Measurements from ENCODE around the gene DIP2C.

DNA sequence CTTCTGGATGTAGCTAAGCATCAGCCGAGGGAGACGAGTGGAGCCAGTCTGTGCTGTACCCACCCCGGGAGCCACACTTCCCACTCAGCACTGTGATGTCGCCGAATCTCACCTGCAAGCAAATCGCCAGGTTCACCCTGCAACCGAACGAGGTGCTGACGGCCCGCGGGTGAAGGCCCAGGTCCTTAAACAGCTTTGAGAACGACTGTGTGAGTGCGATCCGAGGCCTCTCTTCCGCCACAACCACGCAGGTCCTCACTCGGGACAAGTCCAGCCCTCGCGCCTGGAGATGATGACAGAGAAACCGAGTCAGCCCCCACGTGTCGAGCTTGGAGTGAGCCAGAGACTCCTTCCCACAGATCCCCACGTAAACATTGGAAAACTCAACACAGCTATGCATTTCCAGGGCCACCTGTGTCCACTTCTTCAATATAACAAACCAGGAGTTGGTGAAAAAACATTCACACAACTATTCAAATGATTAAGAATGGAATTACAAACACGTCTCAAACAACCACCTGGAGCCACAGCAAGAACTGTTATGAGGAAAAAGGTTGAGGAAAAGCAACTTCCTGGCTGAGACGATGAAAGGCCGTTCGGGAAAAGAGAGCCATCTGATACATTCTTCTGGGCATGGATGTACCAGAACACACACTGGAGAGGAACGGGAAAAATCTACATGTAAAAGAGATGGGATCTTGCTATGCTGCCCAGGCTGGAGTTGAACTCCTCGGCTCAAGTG, 362.4 kb downstream of the DIP2C start:
- TF ChIP-seq POLR2AphosphoS5 (IDR thresholded peaks at IDR 0.05) (no peak), POLR2A (IDR thresholded peaks at IDR 0.05) (no peak)
- TF ChIP-seq, protein P1, sequence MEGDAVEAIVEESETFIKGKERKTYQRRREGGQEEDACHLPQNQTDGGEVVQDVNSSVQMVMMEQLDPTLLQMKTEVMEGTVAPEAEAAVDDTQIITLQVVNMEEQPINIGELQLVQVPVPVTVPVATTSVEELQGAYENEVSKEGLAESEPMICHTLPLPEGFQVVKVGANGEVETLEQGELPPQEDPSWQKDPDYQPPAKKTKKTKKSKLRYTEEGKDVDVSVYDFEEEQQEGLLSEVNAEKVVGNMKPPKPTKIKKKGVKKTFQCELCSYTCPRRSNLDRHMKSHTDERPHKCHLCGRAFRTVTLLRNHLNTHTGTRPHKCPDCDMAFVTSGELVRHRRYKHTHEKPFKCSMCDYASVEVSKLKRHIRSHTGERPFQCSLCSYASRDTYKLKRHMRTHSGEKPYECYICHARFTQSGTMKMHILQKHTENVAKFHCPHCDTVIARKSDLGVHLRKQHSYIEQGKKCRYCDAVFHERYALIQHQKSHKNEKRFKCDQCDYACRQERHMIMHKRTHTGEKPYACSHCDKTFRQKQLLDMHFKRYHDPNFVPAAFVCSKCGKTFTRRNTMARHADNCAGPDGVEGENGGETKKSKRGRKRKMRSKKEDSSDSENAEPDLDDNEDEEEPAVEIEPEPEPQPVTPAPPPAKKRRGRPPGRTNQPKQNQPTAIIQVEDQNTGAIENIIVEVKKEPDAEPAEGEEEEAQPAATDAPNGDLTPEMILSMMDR (IDR thresholded peaks at IDR 0.05) = no peak

Data from stomach (tissue), 4 donors.